Uterus (tissue), 4 donors: ENCODE results near the gene A1CF. TPM values are rescaled to one million over a fixed set of nuclear protein-coding genes. Genes with fewer than 3 reads are reported as not detected.

Source experiments
- DNase-seq, 2 donors: peaks; one replicate each; pipeline ENCODE4 v3.0.0-alpha.2; 2019 to 2020
- H3K27ac ChIP-seq, 2 donors: fragments of 200-600 bp; sonication (generic); 1 replicate in 1 of 2; 2 replicates in 1 of 2; pipeline ENCODE4 v1.5.1; 2016 to 2018
- H3K27me3 ChIP-seq, 2 donors: fragments of 200-600 bp; sonication (generic); one replicate each; pipeline ENCODE4 v1.5.1; 2018 to 2019; ENCODE audit warnings: control low read depth in 1 of 2
- H3K36me3 ChIP-seq, 2 donors: fragments of 200-600 bp; sonication (generic); one replicate each; pipeline ENCODE4 v1.5.1; 2019; ENCODE audit warnings: control low read depth in 1 of 2
- H3K4me1 ChIP-seq, 2 donors: fragments of 200-600 bp; sonication (generic); one replicate each; pipeline ENCODE4 v1.5.1; 2018 to 2019; ENCODE audit warnings: control low read depth in 1 of 2
- H3K4me3 ChIP-seq, 2 donors: fragments of 200-600 bp; sonication (generic); 1 replicate in 1 of 2; 2 replicates in 1 of 2; pipeline ENCODE4 v1.5.1; 2018 to 2019; ENCODE audit warnings: mild to moderate bottlenecking in 1 of 2
- H3K9me3 ChIP-seq, 2 donors: fragments of 200-600 bp; sonication (generic); one replicate each; pipeline ENCODE4 v1.5.1; 2019; ENCODE audit warnings: control low read depth in 1 of 2
- POLR2A ChIP-seq, 2 donors: fragments of 450-650 bp; IDR thresholded peaks; one replicate each; pipeline ENCODE4 v1.6.1; 2016; ENCODE audit warnings: antibody characterized with exemption in 2 of 2, mild to moderate bottlenecking in 1 of 2, moderate library complexity in 1 of 2
- intact Hi-C: fragments of 100-400 bp; cut with DNase I; formaldehyde crosslinking; loops from one replicate; pipeline ENCODE4 v1.15.1; 2023; ENCODE audit warnings: low total_unique reads
- total RNA-seq, 4 donors: library from RNA; depleted of rRNA in 3 of 4; stranded (reverse); fragments of >200 nt in 3 of 4; gene quantifications; one replicate each; pipeline versions ENCODE4 v1.1.0 to v1.2.4, GENCODE V29; 2014 to 2023
- TF ChIP-seq, protein P1 (sequence below), 4 experiments: fragments of 200-600 bp in 2 of 4; fragments of 450-650 bp in 2 of 4; sonication (generic) in 2 of 4; IDR thresholded peaks; one replicate each; pipeline ENCODE4 v1.5.1; 2016 to 2019; ENCODE audit warnings: antibody characterized with exemption in 4 of 4, mild to moderate bottlenecking in 2 of 4, moderate library complexity in 1 of 4
- donor health status: DM: yes; HTN: yes; CAD: no.

Gene A1CF
- total RNA-seq, 4 donors from 2014 or later: under 0.01 TPM; not detected in 3

DNA sequence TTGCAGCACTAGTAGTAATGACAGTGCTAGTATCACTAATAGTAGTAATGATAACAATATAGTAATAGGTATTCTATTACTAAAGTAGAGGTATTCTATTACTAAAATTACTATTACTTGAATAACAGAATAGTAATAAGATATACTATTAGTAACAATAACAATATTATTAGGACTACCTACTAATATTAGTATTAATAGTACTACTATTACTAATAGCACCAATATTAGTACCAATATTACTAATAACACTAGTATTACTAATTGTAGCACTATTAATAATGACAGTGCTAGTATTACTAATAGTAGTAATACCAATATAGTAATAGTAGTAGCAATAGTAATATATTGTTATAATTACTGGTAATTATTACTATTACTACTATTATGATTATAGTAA, 24.1 kb downstream of the A1CF start:
- no peak overlapping the region for H3K27ac ChIP-seq
- intact Hi-C loops: no loop called here
- no peaks in the 10 kb centered on the region for H3K4me1 ChIP-seq
- TF ChIP-seq, protein P1, sequence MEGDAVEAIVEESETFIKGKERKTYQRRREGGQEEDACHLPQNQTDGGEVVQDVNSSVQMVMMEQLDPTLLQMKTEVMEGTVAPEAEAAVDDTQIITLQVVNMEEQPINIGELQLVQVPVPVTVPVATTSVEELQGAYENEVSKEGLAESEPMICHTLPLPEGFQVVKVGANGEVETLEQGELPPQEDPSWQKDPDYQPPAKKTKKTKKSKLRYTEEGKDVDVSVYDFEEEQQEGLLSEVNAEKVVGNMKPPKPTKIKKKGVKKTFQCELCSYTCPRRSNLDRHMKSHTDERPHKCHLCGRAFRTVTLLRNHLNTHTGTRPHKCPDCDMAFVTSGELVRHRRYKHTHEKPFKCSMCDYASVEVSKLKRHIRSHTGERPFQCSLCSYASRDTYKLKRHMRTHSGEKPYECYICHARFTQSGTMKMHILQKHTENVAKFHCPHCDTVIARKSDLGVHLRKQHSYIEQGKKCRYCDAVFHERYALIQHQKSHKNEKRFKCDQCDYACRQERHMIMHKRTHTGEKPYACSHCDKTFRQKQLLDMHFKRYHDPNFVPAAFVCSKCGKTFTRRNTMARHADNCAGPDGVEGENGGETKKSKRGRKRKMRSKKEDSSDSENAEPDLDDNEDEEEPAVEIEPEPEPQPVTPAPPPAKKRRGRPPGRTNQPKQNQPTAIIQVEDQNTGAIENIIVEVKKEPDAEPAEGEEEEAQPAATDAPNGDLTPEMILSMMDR (IDR thresholded peaks at IDR 0.05): no peak
- TF ChIP-seq POLR2A (IDR thresholded peaks at IDR 0.05): no peak
- H3K36me3 ChIP-seq: no peaks in the 10 kb centered on the region
- H3K9me3 ChIP-seq: no peaks in the 10 kb centered on the region
- H3K27me3 ChIP-seq: no peaks in the 10 kb centered on the region
- no peak for DNase-seq
- H3K4me3 ChIP-seq: no peak overlapping the region

DNA sequence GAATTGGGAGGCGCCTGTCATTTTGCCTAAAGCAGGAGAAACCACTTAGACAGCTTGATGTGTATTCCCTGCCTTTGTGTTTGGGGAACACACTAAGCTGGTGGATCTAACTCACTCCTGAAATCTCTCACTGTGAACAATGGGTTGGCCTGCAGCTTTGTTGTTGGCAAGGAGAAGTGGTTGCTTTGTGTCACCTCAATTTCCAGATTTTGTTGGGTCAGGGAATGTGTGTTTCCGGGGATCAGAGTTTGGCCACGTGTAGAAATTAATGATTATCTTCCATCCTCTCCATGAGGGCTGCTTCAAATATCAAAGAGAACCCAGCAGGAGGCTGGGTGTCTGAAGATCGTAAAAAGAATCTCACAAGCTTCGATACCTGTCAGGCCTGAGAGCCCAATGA, 27.8 kb downstream of the A1CF start:
- H3K36me3 ChIP-seq: no peaks in the 10 kb centered on the region
- TF ChIP-seq, protein P1 (IDR thresholded peaks at IDR 0.05): no peak
- no peak for TF ChIP-seq POLR2A (IDR thresholded peaks at IDR 0.05)
- DNase-seq: no peak
- no peaks in the 10 kb centered on the region for H3K9me3 ChIP-seq
- intact Hi-C loops: no loop called here
- no peak overlapping the region for H3K4me3 ChIP-seq
- no peak overlapping the region for H3K27ac ChIP-seq
- H3K27me3 ChIP-seq: no peaks in the 10 kb centered on the region
- no peaks in the 10 kb centered on the region for H3K4me1 ChIP-seq

DNA sequence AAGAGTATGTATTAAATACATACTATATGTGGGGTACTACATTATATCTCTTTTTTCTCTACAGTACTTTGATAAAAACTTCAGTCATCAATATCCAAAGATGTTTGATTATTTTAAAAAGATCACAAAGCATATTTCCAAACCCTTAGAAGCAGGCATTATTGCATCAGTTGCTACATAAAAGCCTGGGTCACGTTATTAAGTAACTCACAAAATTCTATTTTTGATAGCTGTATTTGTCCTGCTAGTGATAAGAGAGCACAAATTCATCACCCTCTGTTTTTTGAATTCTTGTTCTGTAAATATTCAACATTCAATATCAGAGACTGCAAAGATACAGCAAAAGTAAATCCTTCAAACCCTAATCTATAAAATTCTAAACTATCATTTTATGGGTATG, 30.0 kb downstream of the A1CF start:
- no peak overlapping the region for H3K27ac ChIP-seq
- TF ChIP-seq, protein P1 (IDR thresholded peaks at IDR 0.05): no peak
- TF ChIP-seq POLR2A (IDR thresholded peaks at IDR 0.05): no peak
- H3K9me3 ChIP-seq: no peaks in the 10 kb centered on the region
- no peaks in the 10 kb centered on the region for H3K4me1 ChIP-seq
- intact Hi-C loops: no loop called here
- no peak for DNase-seq
- no peaks in the 10 kb centered on the region for H3K27me3 ChIP-seq
- H3K36me3 ChIP-seq: no peaks in the 10 kb centered on the region
- no peak overlapping the region for H3K4me3 ChIP-seq

DNA sequence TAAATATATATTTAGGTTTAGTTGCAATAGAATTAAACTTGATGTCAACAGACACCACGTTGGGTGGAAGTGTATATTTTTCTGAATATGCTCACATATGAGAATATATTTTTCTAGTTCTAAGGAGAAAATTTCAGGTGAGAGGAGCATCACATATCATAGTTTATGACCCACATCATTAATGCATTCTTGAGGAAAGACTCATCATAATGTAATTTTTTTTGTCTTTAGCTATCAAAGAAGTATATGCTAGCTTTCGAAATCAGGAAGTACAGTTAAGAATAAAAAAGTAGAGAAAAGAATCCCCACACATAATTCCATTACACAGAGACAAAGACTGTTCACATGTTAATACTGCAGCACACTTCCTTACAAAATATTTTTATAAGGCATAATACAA, 30.4 kb downstream of the A1CF start:
- no peak overlapping the region for H3K4me3 ChIP-seq
- no peaks in the 10 kb centered on the region for H3K9me3 ChIP-seq
- DNase-seq: no peak
- no peaks in the 10 kb centered on the region for H3K27me3 ChIP-seq
- H3K36me3 ChIP-seq: no peaks in the 10 kb centered on the region
- TF ChIP-seq, protein P1 (IDR thresholded peaks at IDR 0.05): no peak
- TF ChIP-seq POLR2A (IDR thresholded peaks at IDR 0.05): no peak
- H3K27ac ChIP-seq: no peak overlapping the region
- H3K4me1 ChIP-seq: no peaks in the 10 kb centered on the region
- intact Hi-C loops: no loop called here

DNA sequence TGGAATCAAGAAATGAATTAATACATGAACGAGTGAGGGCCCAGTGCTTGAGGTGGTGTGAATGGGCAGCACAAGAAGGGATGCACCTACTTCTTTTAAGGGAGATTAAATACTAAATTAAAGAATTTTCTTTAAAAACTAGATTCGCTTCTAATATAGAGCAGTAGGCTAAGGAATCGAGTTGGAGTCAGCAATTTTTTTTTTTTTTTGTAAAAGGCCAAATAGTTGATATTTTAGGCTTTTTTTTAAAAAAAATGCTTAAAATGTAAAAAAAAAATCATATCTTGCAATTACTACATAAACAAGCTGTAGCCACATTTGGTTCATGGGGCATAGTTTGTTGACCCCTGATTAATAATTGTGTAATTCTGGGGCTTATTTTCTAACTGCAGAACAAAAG, 31.9 kb downstream of the A1CF start:
- no peak for DNase-seq
- no peaks in the 10 kb centered on the region for H3K9me3 ChIP-seq
- H3K27me3 ChIP-seq: no peaks in the 10 kb centered on the region
- H3K27ac ChIP-seq: no peak overlapping the region
- no peaks in the 10 kb centered on the region for H3K4me1 ChIP-seq
- no peaks in the 10 kb centered on the region for H3K36me3 ChIP-seq
- intact Hi-C loops: no loop called here
- TF ChIP-seq, protein P1 (IDR thresholded peaks at IDR 0.05): no peak
- no peak overlapping the region for H3K4me3 ChIP-seq
